WTC11 (cell line): Measurements from ENCODE around the gene FUCA1. TPM values are rescaled to one million over a fixed set of nuclear protein-coding genes. Genes with fewer than 3 reads are reported as not detected.

Experiments used
- ATAC-seq: fragments of 200-7000 bp; cut with Tn5 transposase; 2 replicates; pipeline ENCODE4 v1.10.0; 2021; ENCODE audit warnings: mild to moderate bottlenecking, moderate library complexity
- CTCF ChIA-PET: fragments of 300-600 bp; sonication (Branson Sonifier 250); formaldehyde crosslinking; loops from one replicate; lab custom pipeline; 2021; ENCODE audit warnings: antibody characterized with exemption; lab: Charles Lee
- POLR2A ChIA-PET: fragments of 350-600 bp; sonication (Branson Sonifier 250); formaldehyde crosslinking; loops from one replicate; lab custom pipeline; 2021; ENCODE audit warnings: antibody characterized with exemption; lab: Charles Lee
- DNase-seq: peaks from one replicate; pipeline ENCODE4 v3.0.0; 2021; ENCODE audit warnings: low spot score
- H3K27ac Mint-ChIP-seq: 2 replicates; pipeline ENCODE4 v1.8.0; 2021; ENCODE audit warnings: mixed read lengths
- H3K27me3 Mint-ChIP-seq: 2 replicates; pipeline ENCODE4 v1.8.0; 2021; ENCODE audit warnings: low read depth, mild to moderate bottlenecking, moderate library complexity, mixed read lengths
- H3K36me3 Mint-ChIP-seq: 2 replicates; pipeline ENCODE4 v1.8.0; 2021; ENCODE audit warnings: mixed read lengths
- H3K4me1 Mint-ChIP-seq: 2 replicates; pipeline ENCODE4 v1.8.0; 2022; ENCODE audit warnings: mixed read lengths
- H3K4me3 Mint-ChIP-seq: 2 replicates; pipeline ENCODE4 v1.8.0; 2021; ENCODE audit warnings: mild to moderate bottlenecking, moderate library complexity, mixed read lengths
- H3K9me3 Mint-ChIP-seq: 2 replicates; pipeline ENCODE4 v1.8.0; 2021; ENCODE audit warnings: mixed read lengths
- AFF4 ChIP-seq: sonication (generic); formaldehyde crosslinking; IDR thresholded peaks from 2 replicates; pipeline ENCODE4 v1.8.1; 2023; ENCODE audit warnings: mild to moderate bottlenecking, missing genetic modification reagents, borderline replicate concordance
- ERG ChIP-seq: fragments of 250-450 bp; sonication (Bioruptor Pico); IDR thresholded peaks from 2 replicates; pipeline ENCODE4 v1.8.0; 2021; ENCODE audit warnings: mild to moderate bottlenecking
- GTF2I ChIP-seq: fragments of 250-450 bp; sonication (Bioruptor Pico); conservative IDR thresholded peaks from 2 replicates; pipeline ENCODE4 v1.4.0; 2021; ENCODE audit warnings: mild to moderate bottlenecking
- NFE2L1 ChIP-seq: sonication (generic); formaldehyde crosslinking; IDR thresholded peaks from 2 replicates; pipeline ENCODE4 v1.8.1; 2023; ENCODE audit warnings: missing genetic modification reagents
- RELA ChIP-seq: sonication (generic); formaldehyde crosslinking; IDR thresholded peaks from 2 replicates; pipeline ENCODE4 v1.8.1; 2022; ENCODE audit warnings: missing genetic modification reagents, mild to moderate bottlenecking, borderline replicate concordance
- RORB ChIP-seq: fragments of 250-450 bp; sonication (Bioruptor Pico); IDR thresholded peaks from 2 replicates; pipeline ENCODE4 v1.9.0; 2021; ENCODE audit warnings: mild to moderate bottlenecking
- ZNF121 ChIP-seq: sonication (generic); formaldehyde crosslinking; IDR thresholded peaks from 2 replicates; pipeline ENCODE4 v1.8.0; 2023; ENCODE audit warnings: missing genetic modification reagents
- ZNF219 ChIP-seq: sonication (generic); formaldehyde crosslinking; IDR thresholded peaks from 2 replicates; pipeline ENCODE4 v1.8.0; 2023; ENCODE audit warnings: missing genetic modification reagents, mild to moderate bottlenecking, borderline replicate concordance
- ZNF396 ChIP-seq: fragments of 250-450 bp; sonication (Bioruptor Pico); IDR thresholded peaks from 2 replicates; pipeline ENCODE4 v1.8.0; 2021; ENCODE audit warnings: mild to moderate bottlenecking, moderate library complexity, borderline replicate concordance
- ZNF512 ChIP-seq: sonication (generic); formaldehyde crosslinking; IDR thresholded peaks from 2 replicates; pipeline ENCODE4 v1.8.1; 2022; ENCODE audit warnings: missing genetic modification reagents, borderline replicate concordance
- ZNF671 ChIP-seq: fragments of 250-450 bp; sonication (Bioruptor Pico); IDR thresholded peaks from 2 replicates; pipeline ENCODE4 v1.8.0; 2021; ENCODE audit warnings: mild to moderate bottlenecking
- total RNA-seq: library from RNA; stranded (reverse); gene quantifications from 3 replicates; pipeline ENCODE4 v1.2.3, GENCODE V29; 2021
- TF ChIP-seq, protein P1 (sequence below): fragments of 250-450 bp; sonication (Bioruptor Pico); IDR thresholded peaks from 2 replicates; pipeline ENCODE4 v1.9.0; 2021; ENCODE audit warnings: mild to moderate bottlenecking
- TF ChIP-seq, protein P2 (sequence below): sonication (generic); formaldehyde crosslinking; IDR thresholded peaks from 2 replicates; pipeline ENCODE4 v1.8.0; 2022; ENCODE audit warnings: mild to moderate bottlenecking, missing genetic modification reagents
- TF ChIP-seq, protein P3 (sequence below): fragments of 200-600 bp; IDR thresholded peaks from 2 replicates; pipeline ENCODE4 v1.8.0; 2022; ENCODE audit warnings: antibody characterized with exemption

FUCA1 gene
- total RNA-seq, 1 experiment from 2014 or later = 7.5 TPM

DNA sequence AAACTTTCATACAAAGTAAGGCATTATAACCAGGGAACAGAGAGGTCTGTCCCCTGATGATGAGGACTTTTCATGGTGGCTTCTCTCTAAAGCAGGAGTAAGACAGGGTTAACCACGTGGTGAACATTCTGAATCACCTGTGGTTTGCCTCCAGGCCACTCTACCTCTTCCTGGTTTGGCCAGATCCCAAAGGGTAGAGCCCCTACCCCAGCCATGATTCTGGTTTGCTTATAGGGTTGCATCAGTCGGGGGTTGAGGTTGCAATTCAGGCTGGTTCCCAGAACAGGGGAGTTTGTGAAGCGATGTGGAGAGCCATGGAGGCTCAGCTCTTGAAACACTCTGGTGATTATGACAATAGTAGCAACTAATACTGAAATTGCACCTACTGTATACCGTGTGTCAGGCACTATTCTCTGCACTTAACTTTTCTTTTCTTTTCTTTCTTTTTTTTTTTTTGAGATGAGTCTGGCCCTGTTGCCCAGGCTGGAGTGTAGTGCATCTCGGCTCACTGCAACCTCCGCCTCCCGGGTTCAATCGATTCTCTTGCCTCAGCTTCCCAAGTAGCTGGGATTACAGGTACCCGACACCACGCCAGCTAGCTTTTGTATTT lies 36.8 kb upstream of the FUCA1 start:
- H3K4me1 Mint-ChIP-seq = peaks cover 22% of the 10 kb centered on the region
- POLR2A ChIA-PET = no interaction called here
- peaks cover 53% of the 10 kb centered on the region for H3K27me3 Mint-ChIP-seq

More for the DNA sequence above, 36.8 kb upstream of the FUCA1 start:
- Mint-ChIP-seq H3K27ac (no peak overlapping the region), H3K9me3 (no peaks in the 10 kb centered on the region), H3K36me3 (no peaks in the 10 kb centered on the region), H3K4me3 (no peak overlapping the region)
- TF ChIP-seq ZNF671 (no peak), ERG (CRISPR knock-in tag) (no peak), ZNF512 (CRISPR knock-in tag) (no peak), AFF4 (CRISPR knock-in tag) (no peak), ZNF121 (CRISPR knock-in tag) (no peak), RELA (CRISPR knock-in tag) (no peak), RORB (CRISPR knock-in tag) (no peak), ZNF396 (CRISPR knock-in tag) (no peak), GTF2I (CRISPR knock-in tag) (no peak), NFE2L1 (CRISPR knock-in tag) (no peak), ZNF219 (CRISPR knock-in tag) (no peak)
- TF ChIP-seq, protein P1, sequence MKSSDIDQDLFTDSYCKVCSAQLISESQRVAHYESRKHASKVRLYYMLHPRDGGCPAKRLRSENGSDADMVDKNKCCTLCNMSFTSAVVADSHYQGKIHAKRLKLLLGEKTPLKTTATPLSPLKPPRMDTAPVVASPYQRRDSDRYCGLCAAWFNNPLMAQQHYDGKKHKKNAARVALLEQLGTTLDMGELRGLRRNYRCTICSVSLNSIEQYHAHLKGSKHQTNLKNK (CRISPR knock-in tag) = no peak
- TF ChIP-seq, protein P2, sequence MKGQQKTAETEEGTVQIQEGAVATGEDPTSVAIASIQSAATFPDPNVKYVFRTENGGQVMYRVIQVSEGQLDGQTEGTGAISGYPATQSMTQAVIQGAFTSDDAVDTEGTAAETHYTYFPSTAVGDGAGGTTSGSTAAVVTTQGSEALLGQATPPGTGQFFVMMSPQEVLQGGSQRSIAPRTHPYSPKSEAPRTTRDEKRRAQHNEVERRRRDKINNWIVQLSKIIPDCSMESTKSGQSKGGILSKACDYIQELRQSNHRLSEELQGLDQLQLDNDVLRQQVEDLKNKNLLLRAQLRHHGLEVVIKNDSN = no peak
- TF ChIP-seq, protein P3, sequence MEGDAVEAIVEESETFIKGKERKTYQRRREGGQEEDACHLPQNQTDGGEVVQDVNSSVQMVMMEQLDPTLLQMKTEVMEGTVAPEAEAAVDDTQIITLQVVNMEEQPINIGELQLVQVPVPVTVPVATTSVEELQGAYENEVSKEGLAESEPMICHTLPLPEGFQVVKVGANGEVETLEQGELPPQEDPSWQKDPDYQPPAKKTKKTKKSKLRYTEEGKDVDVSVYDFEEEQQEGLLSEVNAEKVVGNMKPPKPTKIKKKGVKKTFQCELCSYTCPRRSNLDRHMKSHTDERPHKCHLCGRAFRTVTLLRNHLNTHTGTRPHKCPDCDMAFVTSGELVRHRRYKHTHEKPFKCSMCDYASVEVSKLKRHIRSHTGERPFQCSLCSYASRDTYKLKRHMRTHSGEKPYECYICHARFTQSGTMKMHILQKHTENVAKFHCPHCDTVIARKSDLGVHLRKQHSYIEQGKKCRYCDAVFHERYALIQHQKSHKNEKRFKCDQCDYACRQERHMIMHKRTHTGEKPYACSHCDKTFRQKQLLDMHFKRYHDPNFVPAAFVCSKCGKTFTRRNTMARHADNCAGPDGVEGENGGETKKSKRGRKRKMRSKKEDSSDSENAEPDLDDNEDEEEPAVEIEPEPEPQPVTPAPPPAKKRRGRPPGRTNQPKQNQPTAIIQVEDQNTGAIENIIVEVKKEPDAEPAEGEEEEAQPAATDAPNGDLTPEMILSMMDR = no peak
- ATAC-seq = no peak
- CTCF ChIA-PET = interaction anchor here (2.4 kb wide), 1 partner anchor 12 kb away, joined by 12 read pairs; no protein-coding TSS in a partner anchor
- DNase-seq = no peak
